ENCODE data around the gene NEU1. TPM values are rescaled to one million over a fixed set of nuclear protein-coding genes. Genes with fewer than 3 reads are reported as not detected.

The NEU1 gene
- total RNA-seq, 2 donors from 2014 or later = 29.3 to 30.6 TPM

DNA sequence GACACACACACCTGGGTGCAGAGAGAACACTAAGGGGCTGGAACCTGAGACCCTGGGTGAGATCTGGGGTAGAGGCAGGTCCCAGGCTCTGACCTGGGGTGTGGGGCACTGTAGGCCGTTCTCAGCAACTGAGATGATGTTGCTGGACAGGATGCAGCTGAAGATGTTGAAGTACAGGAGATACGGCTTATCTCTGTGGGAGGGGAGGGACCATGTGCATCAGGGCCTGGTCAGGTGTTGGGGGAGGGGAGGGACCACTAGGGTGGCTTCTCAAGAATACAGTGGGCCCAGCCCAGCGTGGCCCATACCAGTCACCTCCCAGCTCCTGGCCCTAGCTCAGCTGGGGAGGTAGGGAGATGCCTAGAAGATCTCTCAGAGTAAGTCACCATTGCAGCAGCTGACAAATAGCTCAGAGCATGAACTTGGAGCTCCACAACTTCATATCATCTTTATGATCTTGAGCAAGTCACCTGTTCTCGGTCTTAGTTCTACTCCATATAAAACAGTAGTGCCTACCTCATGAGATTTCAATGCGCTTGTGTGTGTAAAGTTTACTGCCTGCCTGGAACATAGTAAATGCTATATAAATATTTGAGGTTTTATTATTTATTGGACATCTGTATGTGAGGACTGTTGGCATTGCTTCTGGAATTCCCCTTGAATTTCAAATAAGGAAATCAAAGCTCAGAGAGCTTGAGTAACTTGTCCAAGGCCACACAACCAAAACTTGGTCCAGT, 12.4 kb upstream of the NEU1 start:
- ATAC-seq = no peak
- intact Hi-C loops (cut with DNase I) = no loop called here
- WGBS, 2 donors = 77% methylated on average over 5 of the region's 5 CpGs

DNA sequence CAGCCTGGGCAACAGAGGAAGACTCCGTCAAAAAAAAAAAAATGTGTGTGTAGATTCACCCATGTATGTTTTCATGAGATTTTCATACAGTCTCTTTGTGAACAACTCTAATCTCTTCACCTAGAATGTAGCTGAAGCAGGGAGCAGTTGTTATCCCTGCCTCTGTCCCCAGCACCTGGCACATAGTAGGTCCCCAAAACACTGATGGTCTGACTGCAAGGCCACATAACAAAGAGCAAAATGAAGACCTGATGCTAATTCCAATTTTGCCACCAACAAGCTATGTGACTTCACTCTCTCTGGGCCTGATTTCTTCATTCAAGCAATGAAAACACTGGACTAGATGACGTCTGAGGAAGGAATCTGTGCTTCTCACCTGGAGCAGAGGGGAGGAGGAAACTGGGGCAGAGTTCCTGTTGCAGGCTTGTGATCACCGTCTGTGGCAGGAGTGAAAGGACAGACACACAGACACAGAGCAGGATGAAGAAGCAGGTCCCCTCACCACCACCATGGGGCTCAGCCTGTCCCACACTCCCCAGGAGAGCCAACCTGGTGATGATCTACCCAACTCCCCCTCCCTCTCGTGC, 11.6 kb upstream of the NEU1 start:
- ATAC-seq (no peak), DNase-seq (no peak)
- no peak for TF ChIP-seq POLR2A (IDR thresholded peaks at IDR 0.05)
- TF ChIP-seq, protein P1, sequence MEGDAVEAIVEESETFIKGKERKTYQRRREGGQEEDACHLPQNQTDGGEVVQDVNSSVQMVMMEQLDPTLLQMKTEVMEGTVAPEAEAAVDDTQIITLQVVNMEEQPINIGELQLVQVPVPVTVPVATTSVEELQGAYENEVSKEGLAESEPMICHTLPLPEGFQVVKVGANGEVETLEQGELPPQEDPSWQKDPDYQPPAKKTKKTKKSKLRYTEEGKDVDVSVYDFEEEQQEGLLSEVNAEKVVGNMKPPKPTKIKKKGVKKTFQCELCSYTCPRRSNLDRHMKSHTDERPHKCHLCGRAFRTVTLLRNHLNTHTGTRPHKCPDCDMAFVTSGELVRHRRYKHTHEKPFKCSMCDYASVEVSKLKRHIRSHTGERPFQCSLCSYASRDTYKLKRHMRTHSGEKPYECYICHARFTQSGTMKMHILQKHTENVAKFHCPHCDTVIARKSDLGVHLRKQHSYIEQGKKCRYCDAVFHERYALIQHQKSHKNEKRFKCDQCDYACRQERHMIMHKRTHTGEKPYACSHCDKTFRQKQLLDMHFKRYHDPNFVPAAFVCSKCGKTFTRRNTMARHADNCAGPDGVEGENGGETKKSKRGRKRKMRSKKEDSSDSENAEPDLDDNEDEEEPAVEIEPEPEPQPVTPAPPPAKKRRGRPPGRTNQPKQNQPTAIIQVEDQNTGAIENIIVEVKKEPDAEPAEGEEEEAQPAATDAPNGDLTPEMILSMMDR (IDR thresholded peaks at IDR 0.05) = no peak
- intact Hi-C loops (cut with DNase I) = no loop called here
- H3K9me3 ChIP-seq = no peaks in the 10 kb centered on the region
- no peaks in the 10 kb centered on the region for H3K36me3 ChIP-seq (replicated peaks in 1 of 2; ENCODE audit: insufficient read depth in 1 of 2, low read depth in 2 of 2)
- H3K27ac ChIP-seq = no peak overlapping the region
- H3K4me3 ChIP-seq = no peak overlapping the region
- WGBS, 2 donors = 43 to 54% methylated on average over 4 of the region's 4 CpGs
- H3K27me3 ChIP-seq = no peaks in the 10 kb centered on the region
- peaks cover 20% of the 10 kb centered on the region for H3K4me1 ChIP-seq

More for the DNA sequence above, 12.4 kb upstream of the NEU1 start:
- H3K9me3 ChIP-seq = no peaks in the 10 kb centered on the region
- no peak for DNase-seq
- TF ChIP-seq, protein P1 (IDR thresholded peaks at IDR 0.05) = no peak
- TF ChIP-seq POLR2A (IDR thresholded peaks at IDR 0.05) = no peak
- peaks cover 0 to 5% of the 10 kb centered on the region in 2 donors for H3K36me3 ChIP-seq (replicated peaks in 1 of 2; ENCODE audit: insufficient read depth in 1 of 2, low read depth in 2 of 2)
- peaks cover 20% of the 10 kb centered on the region for H3K4me1 ChIP-seq
- H3K4me3 ChIP-seq = no peak overlapping the region
- H3K27ac ChIP-seq = no peak overlapping the region
- H3K27me3 ChIP-seq = no peaks in the 10 kb centered on the region

DNA sequence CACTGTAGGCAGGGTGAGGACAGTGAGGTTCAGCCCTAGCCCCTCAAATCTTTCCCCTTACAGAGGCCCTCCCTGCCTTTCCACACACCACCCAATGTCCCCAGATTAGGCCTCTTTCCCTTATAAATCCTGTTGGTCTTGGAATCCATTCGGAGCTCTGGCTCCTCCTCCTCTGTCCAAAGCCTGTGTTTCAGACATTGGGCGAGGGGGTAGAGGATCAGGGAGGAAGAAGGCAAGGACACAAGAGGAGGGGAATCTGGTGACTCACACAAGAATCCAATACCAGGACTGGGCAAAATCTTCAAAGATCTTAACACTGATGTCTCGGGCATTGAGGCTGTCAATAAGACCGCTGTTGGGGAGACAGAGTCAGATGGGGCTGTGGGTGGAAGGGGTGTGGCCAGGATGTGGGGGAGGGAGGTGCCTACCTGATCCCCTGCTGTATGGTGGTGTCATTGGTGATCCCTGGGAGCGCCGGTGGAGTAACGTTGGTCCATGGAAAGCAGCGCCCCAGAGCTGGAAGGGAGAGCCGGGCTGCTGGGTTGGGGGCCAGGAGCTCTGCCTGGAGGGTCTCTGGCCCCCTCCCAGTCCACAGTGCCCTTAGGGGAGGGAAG, 8.5 kb upstream of the NEU1 start:
- intact Hi-C loops (cut with DNase I) = no loop called here
- no peaks in the 10 kb centered on the region for H3K36me3 ChIP-seq (replicated peaks in 1 of 2; ENCODE audit: insufficient read depth in 1 of 2, low read depth in 2 of 2)
- no peak overlapping the region for H3K4me3 ChIP-seq
- H3K9me3 ChIP-seq = no peaks in the 10 kb centered on the region
- no peak overlapping the region for H3K27ac ChIP-seq
- ATAC-seq (no peak), DNase-seq (no peak)
- H3K4me1 ChIP-seq = no peaks in the 10 kb centered on the region
- H3K27me3 ChIP-seq = no peaks in the 10 kb centered on the region
- 53 to 54% methylated on average over 8 to 9 of the region's 9 CpGs for WGBS, 2 donors
- TF ChIP-seq POLR2A (IDR thresholded peaks at IDR 0.05) = no peak
- TF ChIP-seq, protein P1 (IDR thresholded peaks at IDR 0.05) = no peak

DNA sequence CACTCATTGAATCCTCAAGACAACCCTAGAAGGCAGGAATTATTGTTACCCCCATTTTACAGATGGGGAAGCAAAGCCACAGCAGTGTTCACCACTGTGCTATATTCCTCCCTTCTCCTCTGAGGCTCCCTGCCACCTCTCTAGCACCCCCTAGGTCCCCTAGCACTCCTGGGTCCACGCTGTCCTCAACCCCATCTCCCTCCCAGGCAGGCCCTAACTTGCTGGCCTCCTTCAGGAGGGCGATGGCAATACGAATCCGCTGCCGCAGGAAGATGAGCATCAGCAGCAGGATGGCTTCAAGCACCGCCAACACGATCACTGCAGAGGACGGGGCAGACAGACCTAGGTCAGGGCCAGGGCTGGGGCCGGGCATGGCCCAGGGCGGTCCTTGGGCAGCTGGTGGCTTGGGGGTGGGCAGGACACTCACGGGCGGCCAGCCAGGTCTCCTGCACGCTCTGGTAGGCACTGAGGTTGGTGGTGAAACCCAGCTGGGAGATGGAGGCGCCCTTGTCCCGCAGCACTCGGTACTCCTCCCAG, 7.8 kb upstream of the NEU1 start:
- DNase-seq (no peak), ATAC-seq (no peak)
- Histone ChIP-seq H3K4me1 (no peaks in the 10 kb centered on the region), H3K27me3 (no peaks in the 10 kb centered on the region), H3K27ac (no peak overlapping the region), H3K9me3 (no peaks in the 10 kb centered on the region), H3K4me3 (no peak overlapping the region), H3K36me3 (replicated peaks in 1 of 2; ENCODE audit: insufficient read depth in 1 of 2, low read depth in 2 of 2) (no peaks in the 10 kb centered on the region)
- WGBS, 2 donors = 75 to 85% methylated on average over 7 to 16 of the region's 16 CpGs
- no peak for TF ChIP-seq POLR2A (IDR thresholded peaks at IDR 0.05)
- TF ChIP-seq, protein P1 (IDR thresholded peaks at IDR 0.05) = no peak
- intact Hi-C loops (cut with DNase I) = no loop called here
